ENCODE measurements around the gene CAMTA1.
"Not testable (repeated sequence)": the region's sequence is repeated elsewhere in the genome, so short reads cannot be mapped to it uniquely, and the experiment has no call there.

The CAMTA1 gene

DNA sequence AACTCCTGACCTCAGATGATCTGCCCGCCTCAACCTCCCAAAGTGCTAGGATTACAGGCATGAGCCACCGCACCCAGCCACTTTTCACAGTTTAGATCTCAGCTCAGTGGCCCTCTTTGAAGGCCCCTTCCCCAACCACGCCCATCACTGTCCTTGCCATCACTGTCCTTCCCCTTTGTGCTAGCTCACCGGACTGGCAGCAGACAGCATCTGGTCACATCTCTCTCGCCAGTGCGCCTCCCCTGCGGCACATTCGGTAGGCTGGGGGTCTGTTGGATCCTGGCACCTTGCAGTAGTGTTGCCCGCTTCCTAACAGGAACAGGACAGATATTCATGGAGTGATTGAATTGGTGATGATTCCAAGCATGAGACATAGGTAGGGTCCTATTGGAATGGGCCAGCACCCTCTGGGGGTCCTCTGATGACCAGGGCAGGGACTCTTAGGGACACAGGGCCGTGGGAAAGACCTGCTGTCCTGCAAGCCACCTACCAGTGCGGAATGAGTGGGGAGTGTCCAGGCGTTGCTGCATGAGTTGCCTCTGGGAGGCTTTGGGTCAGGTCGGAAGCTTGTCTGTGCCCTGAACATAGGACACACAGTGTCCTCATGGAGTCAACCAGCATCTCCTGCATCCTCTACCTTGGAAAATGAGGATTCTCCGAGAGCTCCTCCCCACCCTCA, 807.0 kb downstream of the CAMTA1 start:
- no peak for DNase-seq

DNA sequence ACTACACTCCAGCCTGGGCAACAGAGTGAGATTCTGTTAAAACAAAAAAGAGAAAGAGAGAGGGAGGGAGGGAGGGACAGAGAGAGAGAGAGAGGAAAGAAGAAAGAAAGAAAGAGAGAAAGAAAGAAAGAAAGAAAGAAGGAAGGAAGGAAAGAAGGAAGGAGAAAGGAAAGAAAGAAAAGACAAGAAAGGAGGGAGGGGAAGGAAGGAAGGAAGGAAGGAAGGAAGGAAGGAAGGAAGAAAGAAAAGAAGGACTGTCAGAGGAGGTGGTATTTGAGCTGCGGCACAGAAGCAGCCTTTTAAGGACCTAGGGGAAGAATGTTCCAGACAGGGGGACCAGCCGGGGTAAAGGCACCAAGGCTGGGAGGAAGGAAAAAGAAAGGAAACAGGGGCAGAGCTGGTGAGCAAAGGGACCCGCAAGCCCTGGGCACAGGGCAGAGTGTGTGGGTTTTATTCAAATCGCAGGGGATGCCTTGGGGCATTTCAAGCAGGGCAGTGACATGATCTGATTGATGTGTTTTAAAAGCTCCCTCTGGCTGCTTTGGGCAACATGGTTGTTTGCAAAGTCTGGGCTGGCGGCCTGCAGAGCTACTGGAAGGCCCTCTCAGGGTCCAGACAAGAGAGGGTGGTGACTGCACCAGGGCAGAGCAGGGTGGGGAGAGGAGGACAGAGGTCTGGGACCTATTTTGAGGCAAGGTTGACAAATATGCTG, 808.9 kb downstream of the CAMTA1 start:
- DNase-seq: no peak

DNA sequence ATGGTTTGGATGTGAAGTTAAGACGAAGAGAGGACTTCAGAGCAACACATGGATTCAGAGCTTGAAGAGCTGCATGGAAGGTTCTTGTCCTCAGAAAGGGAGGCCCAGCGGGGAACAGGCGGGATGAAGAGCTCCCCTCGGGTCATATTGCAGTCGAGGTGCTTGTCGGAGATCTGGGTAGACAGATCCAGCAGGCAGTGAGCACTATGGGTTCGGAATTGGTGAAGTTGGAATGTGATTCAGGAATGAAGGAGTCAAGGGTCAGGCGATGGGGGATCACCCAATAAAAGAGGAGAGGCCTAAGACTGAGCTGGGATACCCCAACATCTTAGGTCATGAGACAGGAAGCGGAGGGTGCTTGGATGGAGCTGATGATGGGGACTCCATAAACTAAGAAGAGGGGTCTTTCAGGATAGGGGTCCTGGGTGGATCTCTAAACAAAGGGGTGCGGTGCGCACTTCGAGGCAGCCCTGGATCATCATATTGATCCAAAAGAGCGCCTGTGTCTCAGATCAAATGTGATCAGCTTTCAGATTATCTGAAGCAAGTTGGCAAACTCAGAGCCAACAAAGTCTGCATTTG, 809.6 kb downstream of the CAMTA1 start:
- no peak for DNase-seq

- DNase-seq: no peak
These were observed 810.1 kb downstream of the CAMTA1 start for GRCh38 chr1:7595336-7595735.

GRCh38 chr1:7596126-7596965, 811.1 kb downstream of the CAMTA1 start:
- DNase-seq: no peak

- DNase-seq: not testable (repeated sequence)
These were observed 812.8 kb downstream of the CAMTA1 start for GRCh38 chr1:7598058-7598457.

GRCh38 chr1:7604906-7605305, 819.7 kb downstream of the CAMTA1 start:
- DNase-seq: not testable (repeated sequence)

DNA sequence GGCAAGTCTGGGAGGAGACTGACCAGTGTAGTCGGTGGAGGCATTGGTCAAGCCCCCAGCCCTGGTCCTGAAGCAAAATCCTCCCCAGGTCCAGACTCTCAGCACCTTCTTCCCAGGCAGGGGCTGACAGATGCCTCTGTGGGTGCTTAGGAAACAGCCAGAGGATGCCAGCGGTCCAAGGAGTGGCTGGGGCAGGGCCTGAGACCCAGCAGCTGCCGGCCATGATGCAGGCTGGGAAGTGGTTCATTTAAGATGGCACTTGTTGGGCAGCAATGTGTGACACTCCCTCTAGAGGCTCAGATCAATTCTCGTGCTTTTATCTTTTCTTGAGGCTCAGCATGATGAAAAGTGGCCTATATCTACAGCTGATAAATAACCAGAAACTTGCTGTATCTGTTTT, 820.8 kb downstream of the CAMTA1 start:
- no peak for DNase-seq

- no peak for DNase-seq
These were observed 821.8 kb downstream of the CAMTA1 start for GRCh38 chr1:7607097-7607496.

DNA sequence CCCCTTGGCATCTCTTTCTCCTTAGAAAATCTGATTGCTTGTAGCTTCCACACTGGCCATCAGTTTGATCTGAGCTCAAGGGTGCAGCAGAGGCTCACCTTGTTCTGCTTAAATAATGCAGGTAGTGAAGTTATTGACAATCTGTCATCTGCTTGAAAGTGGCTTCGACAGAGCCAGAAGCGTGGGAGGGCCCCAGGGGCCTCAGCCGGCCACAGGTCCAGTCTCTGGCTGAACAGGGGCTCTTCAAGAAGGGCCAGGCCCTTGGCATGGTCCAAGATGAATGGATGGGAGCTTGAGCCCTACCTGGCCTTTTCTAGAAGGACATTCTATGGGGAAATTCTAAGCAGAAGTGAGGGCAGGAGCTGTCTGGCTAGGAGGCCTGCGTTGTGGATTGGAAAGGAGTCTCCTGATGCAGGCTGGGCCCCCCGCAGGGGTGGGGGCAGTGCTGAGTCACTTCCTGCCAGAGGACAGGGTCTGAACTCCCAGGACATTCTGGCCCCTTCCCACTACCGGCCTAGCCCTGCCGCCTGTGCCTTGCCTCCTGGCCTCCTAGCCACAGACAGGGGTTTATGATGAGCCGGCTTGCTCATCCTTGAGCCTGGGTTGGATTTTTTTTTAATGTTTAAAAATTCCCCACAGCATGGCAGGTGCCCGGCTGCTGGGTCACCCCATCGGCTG, 823.5 kb downstream of the CAMTA1 start:
- no peak for DNase-seq

DNA sequence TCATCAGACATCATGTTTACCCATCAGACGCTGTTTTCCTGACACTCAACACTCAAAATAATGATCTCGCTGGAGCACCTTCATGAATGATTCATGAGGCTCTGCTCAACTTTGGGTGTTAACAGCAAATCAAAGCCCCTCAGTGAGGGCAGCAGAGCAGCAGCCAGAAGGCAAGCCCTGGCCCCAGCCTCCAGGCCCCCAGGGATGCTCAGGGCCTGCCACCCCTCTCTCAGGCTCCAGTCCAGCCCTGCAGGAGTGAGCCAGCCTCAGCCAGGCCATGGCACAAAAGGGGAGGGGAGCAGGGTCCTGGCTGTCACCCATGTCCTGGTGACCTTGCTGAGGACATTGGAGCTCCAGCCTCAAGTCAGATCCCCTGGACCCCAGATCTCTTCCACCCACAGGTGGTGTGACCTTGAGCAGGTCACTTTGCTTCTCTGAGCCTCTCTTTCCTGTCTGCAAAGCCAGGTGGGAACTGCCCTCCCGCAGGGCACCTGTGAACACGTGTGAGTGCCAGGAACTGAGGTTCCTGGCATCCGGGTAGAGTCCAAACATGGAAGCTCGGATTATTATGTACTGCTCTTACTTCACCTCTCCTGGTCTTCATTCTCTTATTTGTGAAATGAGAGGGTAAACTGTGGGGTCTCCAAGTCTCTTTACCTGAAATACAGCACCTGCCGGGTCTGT, 824.2 kb downstream of the CAMTA1 start:
- no peak for DNase-seq

DNA sequence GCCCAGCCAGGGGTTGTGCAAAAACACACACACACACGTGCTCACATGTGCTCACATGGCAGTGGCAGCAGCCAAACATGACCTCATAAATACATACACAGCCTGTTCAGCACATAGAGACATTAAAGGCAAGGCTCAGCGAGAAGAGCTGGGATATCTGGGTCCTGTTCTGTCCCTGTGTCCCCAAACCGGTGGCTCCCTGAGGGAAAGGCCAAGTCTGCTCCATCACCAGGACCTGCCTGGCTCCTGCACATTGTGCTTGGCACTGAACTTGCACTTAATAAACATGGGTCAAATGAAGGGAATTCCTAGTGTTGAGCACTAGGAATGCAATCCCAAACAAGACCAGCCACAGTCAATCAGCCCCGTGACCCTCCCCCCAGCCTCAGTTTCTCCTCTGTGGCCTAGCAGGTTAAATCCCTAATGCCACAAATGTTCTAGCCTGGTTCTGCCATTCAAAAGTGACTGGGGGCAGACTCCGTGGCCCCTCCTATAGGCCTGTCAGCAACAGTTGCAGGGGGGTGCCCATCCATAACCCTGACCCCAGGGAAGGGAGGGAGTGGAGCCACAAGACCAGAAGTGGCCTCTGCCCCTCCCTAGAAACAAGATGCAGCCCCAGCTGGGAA, 825.0 kb downstream of the CAMTA1 start:
- no peak for DNase-seq

GRCh38 chr1:7610936-7611335, 825.7 kb downstream of the CAMTA1 start:
- no peak for DNase-seq

DNA sequence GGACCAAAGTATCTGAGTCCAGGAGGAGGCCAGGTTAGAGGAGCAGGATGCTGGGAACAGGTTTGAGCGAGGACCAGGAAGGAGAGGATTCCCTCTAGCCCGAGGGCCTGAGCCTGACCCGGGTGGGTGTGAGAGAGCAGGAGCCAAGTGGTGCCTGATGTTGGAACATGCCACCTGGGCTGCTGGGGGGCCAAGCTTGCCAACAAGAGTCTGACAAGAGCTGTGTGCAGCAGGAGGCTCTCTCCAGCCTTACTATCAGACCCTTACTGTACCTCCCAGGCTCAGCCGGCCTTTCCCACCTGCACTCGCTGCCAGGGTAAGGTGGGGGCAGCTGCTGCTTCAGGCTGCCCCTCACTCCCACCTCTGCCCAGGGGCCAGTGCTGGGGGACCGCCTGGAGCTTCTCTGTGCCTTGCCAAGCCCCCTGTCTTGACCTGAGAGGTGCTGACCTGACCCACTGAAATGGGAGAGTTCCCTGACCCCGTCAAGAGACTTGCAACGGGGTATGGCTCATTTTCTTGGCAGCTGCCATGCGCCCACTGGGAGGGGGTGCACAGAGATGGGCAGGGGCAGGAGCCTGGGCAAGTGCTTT, 826.3 kb downstream of the CAMTA1 start:
- DNase-seq: no peak

DNA sequence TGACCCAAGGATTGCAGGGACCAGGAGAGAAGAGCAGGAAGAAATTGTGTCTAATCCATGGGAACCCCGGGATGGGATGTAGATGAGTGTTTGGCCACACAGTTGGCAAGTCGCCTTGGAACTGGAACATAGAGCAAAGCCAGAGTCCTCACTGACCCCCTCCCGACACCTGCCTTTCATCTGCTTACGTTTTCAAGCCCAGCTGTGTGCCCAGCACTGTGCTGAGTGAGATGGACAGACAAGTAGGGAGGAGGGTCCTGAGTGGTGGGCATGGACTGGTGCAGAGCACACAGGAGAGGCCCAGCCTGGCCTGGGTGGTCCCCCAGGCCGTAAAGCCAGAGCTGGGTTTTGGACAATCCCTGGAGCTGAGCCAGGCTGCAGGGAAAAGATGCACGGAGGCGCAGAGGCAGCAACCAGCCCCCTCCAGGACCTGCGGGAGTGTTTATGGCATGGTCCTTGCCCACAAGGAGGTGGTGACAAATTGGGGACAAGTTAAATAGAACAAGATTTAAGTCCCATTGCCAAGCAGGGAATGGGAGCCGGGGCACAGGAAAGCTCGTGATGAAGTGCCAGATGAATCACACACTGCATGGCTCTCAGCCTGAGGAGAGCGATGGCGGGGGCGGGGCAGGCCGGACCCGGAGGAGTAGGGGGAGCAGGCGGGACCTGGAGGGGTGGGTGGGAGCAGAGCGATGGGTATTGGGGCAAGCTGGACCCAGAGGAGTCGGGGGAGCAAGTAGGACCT, 828.0 kb downstream of the CAMTA1 start:
- no peak for DNase-seq

GRCh38 chr1:7613851-7614205, 828.6 kb downstream of the CAMTA1 start:
- DNase-seq: no peak

DNA sequence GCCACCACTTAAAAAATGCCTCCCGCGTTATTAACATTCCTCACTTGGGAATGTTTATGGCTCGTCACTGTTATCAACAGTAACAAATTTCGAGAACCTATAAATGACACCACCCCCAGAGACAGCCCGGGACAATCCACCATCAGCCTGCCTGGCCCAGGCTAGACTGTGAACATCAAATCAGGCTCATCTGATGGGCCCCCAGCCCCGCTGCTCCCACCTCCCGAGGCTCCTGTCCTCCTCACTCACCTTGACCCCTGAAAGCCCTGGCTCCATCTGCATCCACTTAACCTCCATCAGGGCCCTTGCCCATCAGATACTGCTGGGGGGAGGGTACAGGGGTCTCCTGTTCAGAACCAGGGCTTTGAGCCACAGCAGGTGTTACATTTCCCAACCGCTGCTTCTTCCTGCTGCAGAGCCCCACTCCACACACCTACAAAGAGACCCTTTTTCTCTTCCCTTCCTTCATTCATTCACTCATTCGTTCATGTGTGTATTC, 829.4 kb downstream of the CAMTA1 start:
- no peak for DNase-seq

DNA sequence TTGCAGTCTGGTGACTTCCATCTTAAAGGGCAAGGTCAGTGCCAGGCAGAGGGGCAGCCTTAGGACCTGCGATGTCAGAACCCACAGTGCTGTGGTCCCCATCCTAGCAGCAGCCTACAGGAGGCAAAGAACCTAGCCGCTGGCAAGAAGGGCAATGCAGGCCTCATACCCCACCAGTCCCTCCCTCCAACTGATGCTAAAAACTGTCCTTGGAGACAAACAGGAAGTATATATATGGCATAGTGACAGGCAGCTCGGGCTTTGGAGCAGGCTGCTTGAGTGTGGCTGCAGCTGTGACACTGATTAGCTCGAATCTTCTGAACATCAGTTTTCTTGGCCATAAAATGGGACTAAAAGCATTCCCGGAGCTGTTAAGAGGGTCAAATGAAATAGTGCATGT, 829.9 kb downstream of the CAMTA1 start:
- DNase-seq: no peak

DNA sequence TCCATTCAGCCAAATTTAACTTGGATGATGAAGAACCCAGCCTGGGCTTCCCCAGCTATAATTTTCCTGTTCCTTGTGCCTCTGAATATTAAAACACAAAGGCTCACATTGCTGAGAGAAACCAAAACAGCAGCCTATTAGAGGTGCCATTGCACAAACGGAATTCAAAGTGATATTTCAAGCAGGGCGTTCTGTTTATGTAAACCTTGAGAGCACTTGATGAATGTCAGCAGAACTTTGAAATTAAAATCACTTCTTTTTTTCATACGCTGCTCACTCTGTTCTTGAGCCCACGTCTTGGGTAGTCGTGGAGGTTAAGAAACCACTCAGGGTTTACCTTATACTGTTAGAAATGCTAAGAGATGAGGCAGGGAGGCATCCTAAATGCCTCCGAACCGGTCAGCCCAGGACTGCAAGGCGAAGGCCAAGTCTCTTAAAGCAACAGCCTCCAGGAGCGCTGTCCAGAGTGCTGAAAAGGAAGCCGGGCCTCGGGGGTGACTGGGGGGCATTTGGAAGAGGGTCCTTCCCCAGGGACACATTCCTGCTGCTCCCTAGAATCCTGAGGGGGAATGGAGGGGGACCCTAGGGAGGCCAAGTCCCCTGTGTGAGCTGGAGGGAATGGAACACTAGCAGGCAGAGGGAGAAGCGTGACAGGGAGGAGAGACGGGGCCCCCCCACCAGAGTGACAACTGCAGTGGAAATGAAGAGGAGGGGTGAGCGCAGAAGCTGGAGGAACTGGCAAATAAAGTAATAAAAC, 831.0 kb downstream of the CAMTA1 start:
- DNase-seq: no peak

DNA sequence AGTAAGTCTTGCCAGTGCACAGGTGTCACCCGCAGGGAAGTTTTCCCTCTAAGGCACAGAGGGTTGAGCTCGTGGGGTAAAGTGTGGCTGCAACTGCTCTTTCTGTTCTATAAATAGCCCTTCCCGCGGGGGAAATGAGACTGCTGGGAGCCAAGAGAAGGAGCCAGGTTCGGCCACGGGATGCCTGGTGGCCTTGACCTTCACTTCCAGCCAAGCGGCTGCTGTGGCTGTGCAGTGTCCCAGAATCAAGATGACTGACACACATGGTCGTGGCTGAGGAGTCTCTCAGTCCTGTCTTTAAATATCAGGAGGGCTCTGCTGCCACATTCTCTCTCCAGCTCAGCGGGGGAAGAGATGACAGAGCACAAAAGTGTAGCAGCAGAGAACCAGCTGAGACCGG, 831.7 kb downstream of the CAMTA1 start:
- DNase-seq: no peak

Measured in NCI-H510A (cell line).